B cell (primary cell): ENCODE results near the gene LRRC57. TPM values are rescaled to one million over a fixed set of nuclear protein-coding genes. Genes with fewer than 3 reads are reported as not detected.

ENCODE experiments used
- ATAC-seq: fragments of 200-7000 bp; cut with Tn5 transposase; one replicate; pipeline ENCODE4 v1.10.0; 2021; ENCODE audit warnings: low read depth, mild to moderate bottlenecking, moderate number of reproducible peaks, moderate library complexity
- CTCF ChIA-PET: fragments of 350-600 bp; sonication (Branson Sonifier 250); formaldehyde crosslinking; loops from one replicate; lab custom pipeline; 2021; ENCODE audit warnings: antibody characterized with exemption, inconsistent platforms; lab: Charles Lee
- POLR2A ChIA-PET: fragments of 350-600 bp; sonication (Branson Sonifier 250); formaldehyde crosslinking; loops from one replicate; lab custom pipeline; 2021; ENCODE audit warnings: antibody characterized with exemption; lab: Charles Lee
- DNase-seq: peaks from one replicate; pipeline ENCODE4 v3.0.0; 2013
- H2AFZ ChIP-seq: 2 replicates; pipeline ENCODE4 v1.6.1; 2012; ENCODE audit warnings: mild to moderate bottlenecking, low read depth, low read length; ENCODE audit not compliant: insufficient read depth, poor library complexity, severe bottlenecking
- H3K27ac ChIP-seq, 2 donors: 1 replicate in 1 of 2; 2 replicates in 1 of 2; pipeline ENCODE4 v1.5.1; 2012 to 2013; ENCODE audit warnings: low read length in 2 of 2, mild to moderate bottlenecking in 2 of 2, moderate library complexity in 1 of 2
- H3K27me3 ChIP-seq, 4 experiments: fragments of 200-600 bp in 1 of 4; sonication (generic) in 1 of 4; replicated peaks in 1 of 4; 1 replicate in 2 of 4; 2 replicates in 2 of 4; pipeline versions ENCODE4 v1.6.1 to v1.7.0; 2013 to 2016; ENCODE audit warnings: low read length in 3 of 4, mild to moderate bottlenecking in 2 of 4, mixed read lengths in 1 of 4, moderate library complexity in 1 of 4; ENCODE audit not compliant: insufficient read depth in 4 of 4, control insufficient read depth in 3 of 4; ENCODE audit errors: control extremely low read depth in 1 of 4
- H3K36me3 ChIP-seq, 2 experiments: replicated peaks in 1 of 2; 1 replicate in 1 of 2; 2 replicates in 1 of 2; pipeline versions ENCODE4 v1.6.1 to v1.7.1; 2013; ENCODE audit warnings: low read length in 1 of 2; ENCODE audit not compliant: insufficient read depth in 2 of 2, control insufficient read depth in 1 of 2; ENCODE audit errors: control extremely low read depth in 1 of 2, extremely low read depth in 1 of 2
- H3K4me1 ChIP-seq, 2 donors: fragments of 200-600 bp in 1 of 2; sonication (generic) in 1 of 2; 1 replicate in 1 of 2; 2 replicates in 1 of 2; pipeline versions ENCODE4 v1.5.1 to v1.6.1; 2013 to 2017; ENCODE audit warnings: low read length in 2 of 2; ENCODE audit not compliant: control insufficient read depth in 2 of 2, insufficient read depth in 2 of 2
- H3K4me2 ChIP-seq: replicated peaks from 2 replicates; pipeline ENCODE3; 2012; ENCODE audit warnings: mild to moderate bottlenecking, low read depth, low read length; ENCODE audit not compliant: poor library complexity, severe bottlenecking
- H3K4me3 ChIP-seq, 5 experiments: fragments of 200-600 bp in 1 of 5; sonication (generic) in 1 of 5; 1 replicate in 3 of 5; 2 replicates in 2 of 5; pipeline versions ENCODE4 v1.5.1 to v1.7.0; 2011 to 2016; ENCODE audit warnings: low read length in 4 of 5, mild to moderate bottlenecking in 4 of 5, low read depth in 2 of 5, control low read depth in 1 of 5, moderate library complexity in 1 of 5; ENCODE audit not compliant: insufficient read depth in 1 of 5; ENCODE audit errors: control extremely low read depth in 1 of 5, extremely low read depth in 1 of 5
- H3K79me2 ChIP-seq: fragments of 200-600 bp; sonication (generic); one replicate; pipeline ENCODE4 v1.6.0; 2016; ENCODE audit warnings: low read length; ENCODE audit not compliant: control insufficient read depth, insufficient read depth
- H3K9ac ChIP-seq: fragments of 200-600 bp; sonication (generic); 2 replicates; pipeline ENCODE4 v1.6.1; 2017; ENCODE audit warnings: mild to moderate bottlenecking, low read length, moderate library complexity
- H3K9me3 ChIP-seq, 3 donors: one replicate each; pipeline versions ENCODE4 v1.6.1 to v1.7.1; 2013; ENCODE audit warnings: low read length in 2 of 3; ENCODE audit not compliant: control insufficient read depth in 2 of 3, insufficient read depth in 1 of 3; ENCODE audit errors: control extremely low read depth in 1 of 3
- H4K20me1 ChIP-seq: 2 replicates; pipeline ENCODE4 v1.6.0; 2012; ENCODE audit warnings: mild to moderate bottlenecking, low read length; ENCODE audit not compliant: insufficient read depth, control insufficient read depth, poor library complexity, severe bottlenecking
- H3K27ac Mint-ChIP-seq: one replicate; pipeline ENCODE4 v1.8.0; 2021; ENCODE audit warnings: mixed read lengths
- H3K27me3 Mint-ChIP-seq: one replicate; pipeline ENCODE4 v1.8.0; 2021; ENCODE audit warnings: mixed read lengths
- H3K4me1 Mint-ChIP-seq: one replicate; pipeline ENCODE4 v1.8.0; 2021; ENCODE audit warnings: mixed read lengths
- H3K4me3 Mint-ChIP-seq: one replicate; pipeline ENCODE4 v1.8.0; 2021; ENCODE audit warnings: mixed read lengths
- H3K9me3 Mint-ChIP-seq: one replicate; pipeline ENCODE4 v1.8.0; 2022; ENCODE audit warnings: mixed read lengths; ENCODE audit not compliant: insufficient read depth
- CTCF ChIP-seq: fragments of 200-600 bp; IDR thresholded peaks from one replicate; pipeline ENCODE4 v1.8.0; 2022; ENCODE audit warnings: antibody characterized with exemption, mild to moderate bottlenecking
- EZH2 ChIP-seq: IDR thresholded peaks from 2 replicates; pipeline ENCODE4 v1.6.1; 2012; ENCODE audit warnings: borderline replicate concordance, low read depth, mild to moderate bottlenecking, moderate library complexity, low read length; ENCODE audit not compliant: insufficient read depth, poor library complexity, severe bottlenecking
- WGBS: methylation state at CpG from one replicate; pipeline ENCODE4 v1.1.5; 2013; ENCODE audit warnings: missing lambda C conversion rate; ENCODE audit not compliant: insufficient coverage; 5-methylcytosine and 5-hydroxymethylcytosine counted together
- intact Hi-C: fragments of 100-400 bp; cut with micrococcal nuclease; formaldehyde crosslinking; loops from one replicate; pipeline ENCODE4 v1.10.0; 2022
- polyA plus RNA-seq: library from polyadenylated mRNA; depleted of rRNA; stranded (reverse); fragments of >200 nt; gene quantifications from 2 replicates; pipeline ENCODE4 v1.2.3, GENCODE V29; 2012
- total RNA-seq, 2 donors: library from RNA; stranded (reverse); fragments of 120-200 nt in 1 of 2; gene quantifications; 1 replicate in 1 of 2; 2 replicates in 1 of 2; pipeline versions ENCODE4 v1.2.3 to v1.2.4, GENCODE V29; 2013 to 2022

The LRRC57 gene
- total and polyA plus RNA-seq, 2 donors (not counting 1 experiment from before 2014, with no cell fraction given): 13.9 to 25.4 TPM

GRCh38 chr15:42490291-42490670 lies 58.3 kb downstream of the LRRC57 start:
- intact Hi-C loops: loop anchor here (2.0 to 10.0 kb wide), 4 partner anchors 15 to 431 kb away; partner anchors contain the start of genes GANC, TMEM87A and TTBK2
- H3K27ac Mint-ChIP-seq: peak overlapping the region; percentile 100
- H3K4me1 ChIP-seq: peaks cover 39 to 55% of the 10 kb centered on the region in 2 donors
- TF ChIP-seq CTCF: no peak
- TF ChIP-seq EZH2: no peak
- H3K27me3 ChIP-seq: no peaks in the 10 kb centered on the region
- no peaks in the 10 kb centered on the region for H3K9me3 ChIP-seq
- peak overlapping the region; percentile 95 for H2AFZ ChIP-seq
- peaks cover 51% of the 10 kb centered on the region for H3K4me1 Mint-ChIP-seq
- DNase-seq (peak; percentile 56), ATAC-seq (peak; percentile 2)
- ChIA-PET CTCF (interaction anchor here (0.7 to 1.5 kb wide), 6 partner anchors 8 to 785 kb away, joined by 3 to 9 read pairs (median 3); partner anchors contain the start of genes HAUS2 and LRRC57), POLR2A (interaction anchor here (0.7 to 1.8 kb wide), 4 partner anchors 9 to 115 kb away, joined by 3 to 8 read pairs (median 5); no protein-coding TSS in a partner anchor)
- H4K20me1 ChIP-seq: peaks cover 21% of the 10 kb centered on the region
- H3K4me3 ChIP-seq: peak overlapping the region; percentile 75 to 96 (median 87)
- H3K79me2 ChIP-seq: peaks cover 91% of the 10 kb centered on the region
- H3K4me2 ChIP-seq: peak overlapping the region; percentile 93
- no peaks in the 10 kb centered on the region for H3K27me3 Mint-ChIP-seq
- peak overlapping the region; percentile 91 for H3K4me3 Mint-ChIP-seq
- H3K9me3 Mint-ChIP-seq: no peaks in the 10 kb centered on the region
- WGBS: 0% methylated on average over 6 of the region's 11 CpGs
- peaks cover 0 to 2% of the 10 kb centered on the region in 2 experiments for H3K36me3 ChIP-seq
- H3K9ac ChIP-seq: peak overlapping the region; percentile 93
- H3K27ac ChIP-seq: peak overlapping the region; percentile 89 to 99

Other genes with a start within 250 kb of the LRRC57 start
- 41.7 and 44.2 TPM in 2 replicates for gene CAPN3, start 189.3 kb downstream of the LRRC57 start, total RNA-seq
- gene CAPN3, start 189.3 kb downstream of the LRRC57 start, polyA plus RNA-seq: 101 and 143 TPM in 2 replicates
- gene ZNF106, start 57.7 kb downstream of the LRRC57 start, total RNA-seq: 48.2 and 51.4 TPM in 2 replicates
- 10.1 and 10.9 TPM in 2 replicates for gene ZNF106, start 57.7 kb downstream of the LRRC57 start, polyA plus RNA-seq
- 133 and 140 TPM in 2 replicates for gene SNAP23, start 53.2 kb downstream of the LRRC57 start, total RNA-seq
- gene SNAP23, start 53.2 kb downstream of the LRRC57 start, polyA plus RNA-seq: 52.7 and 169 TPM in 2 replicates
- gene HAUS2, start within 50 bp of the LRRC57 start, total RNA-seq: 14.0 and 16.5 TPM in 2 replicates
- gene HAUS2, start within 50 bp of the LRRC57 start, polyA plus RNA-seq: 18.3 and 31.7 TPM in 2 replicates
- gene STARD9, start 26.8 kb upstream of the LRRC57 start, total RNA-seq: 20.8 and 23.1 TPM in 2 replicates
- 5.0 and 5.4 TPM in 2 replicates for gene STARD9, start 26.8 kb upstream of the LRRC57 start, polyA plus RNA-seq
- 27.3 and 31.8 TPM in 2 replicates for gene CDAN1, start 188.3 kb upstream of the LRRC57 start, total RNA-seq
- 9.7 and 11.7 TPM in 2 replicates for gene CDAN1, start 188.3 kb upstream of the LRRC57 start, polyA plus RNA-seq